PC-3 (cell line): Measurements from ENCODE around the gene TPT1. TPM values are rescaled to one million over a fixed set of nuclear protein-coding genes. Genes with fewer than 3 reads are reported as not detected.
"Not testable (repeated sequence)": the region's sequence is repeated elsewhere in the genome, so short reads cannot be mapped to it uniquely, and the experiment has no call there.

Experiments used
- ATAC-seq: fragments of 200-7000 bp; cut with Tn5 transposase; 2 replicates; pipeline ENCODE4 v1.9.1; 2020; ENCODE audit warnings: mild to moderate bottlenecking, moderate library complexity
- BruUV-seq: library from RNA; stranded (reverse); fragments of 400-500 nt; replicated peaks from 2 replicates; lab custom pipeline; 2021; lab: Mats Ljungman, UMichigan
- CTCF ChIA-PET: fragments of 300-600 bp; sonication (Branson Sonifier 250); formaldehyde crosslinking; loops from one replicate; lab custom pipeline; 2022; ENCODE audit warnings: antibody characterized with exemption; lab: Charles Lee
- POLR2A ChIA-PET: fragments of 300-600 bp; sonication (Branson Sonifier 250); formaldehyde crosslinking; loops from one replicate; lab custom pipeline; 2022; ENCODE audit warnings: antibody characterized with exemption; ENCODE audit not compliant: unreplicated experiment; lab: Charles Lee
- DNase-seq: peaks from one replicate; pipeline ENCODE4 v3.0.0-alpha.2; 2015
- H2AFZ ChIP-seq: fragments of 300-600 bp; sonication (generic); 2 replicates; pipeline ENCODE4 v1.6.0; 2016; ENCODE audit warnings: antibody characterized with exemption, low read length
- H3F3A ChIP-seq: fragments of 300-600 bp; sonication (generic); one replicate; pipeline ENCODE4 v1.6.0; 2017; ENCODE audit warnings: antibody characterized with exemption, low read length, control low read depth, mild to moderate bottlenecking; ENCODE audit not compliant: unreplicated experiment
- H3K27ac ChIP-seq: fragments of 300-600 bp; sonication (generic); 2 replicates; pipeline ENCODE4 v1.5.1; 2016; ENCODE audit warnings: mild to moderate bottlenecking, low read length
- H3K27me3 ChIP-seq: fragments of 300-600 bp; sonication (generic); 2 replicates; pipeline ENCODE4 v1.6.1; 2016; ENCODE audit warnings: low read length, mixed read lengths
- H3K36me3 ChIP-seq: fragments of 300-600 bp; sonication (generic); 2 replicates; pipeline ENCODE4 v1.6.1; 2016; ENCODE audit warnings: low read depth, mixed run types, low read length, mixed read lengths
- H3K4me1 ChIP-seq: fragments of 300-600 bp; sonication (generic); 2 replicates; pipeline ENCODE4 v1.5.1; 2016; ENCODE audit warnings: low read length; ENCODE audit not compliant: insufficient read depth
- H3K4me2 ChIP-seq: fragments of 300-600 bp; sonication (generic); 2 replicates; pipeline ENCODE4 v1.6.0; 2016; ENCODE audit warnings: low read length
- H3K4me3 ChIP-seq: fragments of 300-600 bp; sonication (generic); 2 replicates; pipeline ENCODE4 v1.5.1; 2016; ENCODE audit warnings: mild to moderate bottlenecking, low read length, mixed read lengths
- H3K79me2 ChIP-seq: fragments of 300-600 bp; sonication (generic); 2 replicates; pipeline ENCODE4 v1.6.1; 2017; ENCODE audit warnings: low read length, mixed read lengths
- H3K9ac ChIP-seq: fragments of 300-600 bp; sonication (generic); 2 replicates; pipeline ENCODE4 v1.6.0; 2016; ENCODE audit warnings: mild to moderate bottlenecking, low read length
- H3K9me2 ChIP-seq: fragments of 300-600 bp; sonication (generic); replicated peaks from 2 replicates; pipeline ENCODE4 v1.6.1; 2016; ENCODE audit warnings: mixed run types, low read length, mixed read lengths
- H3K9me3 ChIP-seq: fragments of 300-600 bp; sonication (generic); 2 replicates; pipeline ENCODE4 v1.6.1; 2016; ENCODE audit warnings: low read length, mixed read lengths
- H4K20me1 ChIP-seq: fragments of 300-600 bp; sonication (generic); 2 replicates; pipeline ENCODE4 v1.6.1; 2016; ENCODE audit warnings: low read length, mixed read lengths
- CTCF ChIP-seq: fragments of 300-600 bp; sonication (generic); conservative IDR thresholded peaks from 2 replicates; pipeline ENCODE4 v1.5.1; 2017; ENCODE audit warnings: antibody characterized with exemption, low read depth, mild to moderate bottlenecking, low read length
- EZH2 ChIP-seq: fragments of 300-600 bp; sonication (generic); IDR thresholded peaks from one replicate; pipeline ENCODE4 v1.6.1; 2017; ENCODE audit warnings: antibody characterized with exemption, mild to moderate bottlenecking, low read length; ENCODE audit not compliant: unreplicated experiment
- EZH2phosphoT487 ChIP-seq: fragments of 300-600 bp; sonication (generic); IDR thresholded peaks from 2 replicates; pipeline ENCODE4 v1.6.1; 2018; ENCODE audit warnings: mild to moderate bottlenecking, antibody characterized with exemption, low read length, borderline replicate concordance
- intact Hi-C: fragments of 100-400 bp; cut with micrococcal nuclease; formaldehyde crosslinking; loops from 2 replicates; pipeline ENCODE4 v1.9.0; 2023
- total RNA-seq: library from RNA; depleted of rRNA; stranded (reverse); fragments of >200 nt; gene quantifications from 2 replicates; pipeline ENCODE4 v1.2.3, GENCODE V29; 2014

TPT1 gene
- total RNA-seq, 1 experiment from 2014 or later = 982 TPM

DNA sequence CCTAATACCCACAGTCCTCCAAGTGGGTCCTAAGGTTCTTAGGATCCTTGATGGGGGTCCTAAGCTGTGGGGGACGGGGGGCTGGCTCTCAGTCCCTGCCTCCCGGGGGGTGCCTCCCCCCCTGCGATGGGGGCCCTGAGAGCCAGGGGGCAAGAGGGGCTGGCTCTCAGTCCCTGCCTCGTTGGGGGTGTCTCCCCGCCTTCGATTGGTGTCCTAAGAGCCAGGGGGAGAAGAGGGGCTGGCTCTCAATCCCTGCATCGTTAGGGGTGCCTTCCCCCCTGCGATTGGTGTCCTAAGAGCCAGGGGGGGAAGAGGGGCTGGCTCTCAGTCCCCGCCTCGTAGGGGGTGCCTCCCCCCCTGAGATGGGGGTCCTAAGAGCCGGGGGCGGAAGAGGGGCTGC, 40.2 kb upstream of the TPT1 start:
- Histone ChIP-seq H3K4me2 (no peak overlapping the region), H3K79me2 (no peaks in the 10 kb centered on the region), H3K27ac (no peak overlapping the region), H3K9ac (no peak overlapping the region), H4K20me1 (no peaks in the 10 kb centered on the region), H3K27me3 (no peaks in the 10 kb centered on the region), H3K9me2 (no peaks in the 10 kb centered on the region), H3K36me3 (no peaks in the 10 kb centered on the region), H3K4me3 (no peak overlapping the region), H3K9me3 (no peaks in the 10 kb centered on the region), H2AFZ (no peak overlapping the region), H3K4me1 (no peaks in the 10 kb centered on the region), H3F3A (no peaks in the 10 kb centered on the region)
- TF ChIP-seq EZH2 (no peak), EZH2phosphoT487 (no peak), CTCF (no peak)
- DNase-seq (no peak), ATAC-seq (no peak)
- ChIA-PET POLR2A (no interaction called here), CTCF (no interaction called here)
- intact Hi-C loops = no loop called here
- BruUV-seq = no TSS peak

- H3K4me3 ChIP-seq, H4K20me1 ChIP-seq, POLR2A ChIA-PET, ATAC-seq, H3K36me3 ChIP-seq, H3K9me2 ChIP-seq, DNase-seq, H3K9ac ChIP-seq, H3K27me3 ChIP-seq, H3K79me2 ChIP-seq, H3F3A ChIP-seq, H3K4me2 ChIP-seq, BruUV-seq, H3K4me1 ChIP-seq, H3K9me3 ChIP-seq, H3K27ac ChIP-seq, intact Hi-C loops, CTCF ChIA-PET, H2AFZ ChIP-seq: not testable (repeated sequence)
These were observed 39.7 kb upstream of the TPT1 start for GRCh38 chr13:45380708-45381107.

DNA sequence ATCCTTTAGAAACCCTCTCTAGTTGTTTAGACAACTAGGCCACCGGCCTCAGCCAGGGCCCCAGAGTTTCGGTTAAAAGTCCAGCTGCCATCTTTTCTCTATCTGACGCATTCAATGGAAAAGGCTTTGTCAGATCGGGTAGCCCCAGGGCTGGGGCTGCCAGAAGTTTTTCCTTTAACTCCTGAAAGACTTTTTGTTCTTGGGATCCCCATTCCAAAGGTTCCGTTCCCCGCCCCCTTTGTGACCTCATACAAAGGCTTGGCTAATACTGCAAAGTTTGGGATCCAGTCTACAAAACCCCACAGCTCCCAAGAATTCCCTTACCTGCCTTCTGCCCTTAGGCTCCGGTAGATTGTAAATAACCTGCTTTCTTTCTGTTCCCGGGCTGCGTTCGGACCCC, 38.5 kb upstream of the TPT1 start:
- H3K27ac ChIP-seq, H3K27me3 ChIP-seq, CTCF ChIA-PET, H3F3A ChIP-seq, intact Hi-C loops, POLR2A ChIA-PET, H2AFZ ChIP-seq, H3K9me2 ChIP-seq, H3K9ac ChIP-seq, H3K36me3 ChIP-seq, H3K9me3 ChIP-seq, H3K4me2 ChIP-seq, H3K79me2 ChIP-seq, ATAC-seq, BruUV-seq, DNase-seq, H4K20me1 ChIP-seq, H3K4me1 ChIP-seq, H3K4me3 ChIP-seq: not testable (repeated sequence)

DNA sequence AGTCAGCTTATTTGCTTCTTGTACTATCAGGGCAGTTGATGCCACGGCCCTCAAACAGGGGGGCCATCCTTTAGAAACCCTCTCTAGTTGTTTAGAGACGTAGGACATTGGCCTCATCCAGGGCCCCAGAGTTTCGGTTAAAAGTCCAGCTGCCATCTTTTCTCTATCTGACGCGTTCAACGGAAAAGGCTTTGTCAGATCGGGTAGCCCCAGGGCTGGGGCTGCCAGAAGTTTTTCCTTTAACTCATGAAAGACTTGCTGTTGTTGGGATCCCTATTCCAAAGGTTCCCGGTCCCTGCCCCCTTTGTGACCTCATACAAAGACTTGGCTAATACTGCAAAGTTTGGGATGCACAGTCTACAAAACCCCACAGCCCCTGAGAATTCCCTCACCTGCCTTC, 37.8 kb upstream of the TPT1 start:
- H3K9ac ChIP-seq, H2AFZ ChIP-seq, H3F3A ChIP-seq, H3K9me2 ChIP-seq, H3K27me3 ChIP-seq, H4K20me1 ChIP-seq, H3K4me3 ChIP-seq, H3K9me3 ChIP-seq, H3K4me2 ChIP-seq, H3K4me1 ChIP-seq, H3K36me3 ChIP-seq, CTCF ChIA-PET, POLR2A ChIA-PET, H3K79me2 ChIP-seq, ATAC-seq, intact Hi-C loops, BruUV-seq, DNase-seq, H3K27ac ChIP-seq: not testable (repeated sequence)

DNA sequence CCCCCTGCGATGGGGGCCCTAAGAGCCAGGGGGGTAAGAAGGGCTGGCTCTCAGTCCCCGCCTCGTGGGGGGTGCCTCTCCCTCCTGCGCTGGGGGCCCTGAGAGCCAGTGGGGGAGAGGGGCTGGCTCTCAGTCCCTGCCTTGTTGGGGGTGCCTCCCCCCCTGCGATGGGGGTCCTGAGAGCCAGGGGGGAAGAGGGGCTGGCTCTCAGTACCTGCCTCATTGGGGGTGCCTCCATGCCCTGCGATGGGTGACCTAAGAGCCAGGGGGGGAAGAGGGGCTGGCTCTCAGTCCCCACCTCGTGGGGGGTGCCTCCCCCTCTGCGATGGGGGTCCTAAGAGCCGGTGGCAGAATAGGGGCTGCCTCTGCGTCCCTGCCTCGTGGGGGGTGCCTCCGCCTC, 36.3 kb upstream of the TPT1 start:
- H3K27ac ChIP-seq, H4K20me1 ChIP-seq, H3K9me3 ChIP-seq, intact Hi-C loops, H3K4me1 ChIP-seq, H3K79me2 ChIP-seq, H3F3A ChIP-seq, DNase-seq, H3K4me3 ChIP-seq, CTCF ChIA-PET, H3K4me2 ChIP-seq, H3K9me2 ChIP-seq, H3K9ac ChIP-seq, H2AFZ ChIP-seq, H3K27me3 ChIP-seq, POLR2A ChIA-PET, H3K36me3 ChIP-seq, BruUV-seq, ATAC-seq: not testable (repeated sequence)

DNA sequence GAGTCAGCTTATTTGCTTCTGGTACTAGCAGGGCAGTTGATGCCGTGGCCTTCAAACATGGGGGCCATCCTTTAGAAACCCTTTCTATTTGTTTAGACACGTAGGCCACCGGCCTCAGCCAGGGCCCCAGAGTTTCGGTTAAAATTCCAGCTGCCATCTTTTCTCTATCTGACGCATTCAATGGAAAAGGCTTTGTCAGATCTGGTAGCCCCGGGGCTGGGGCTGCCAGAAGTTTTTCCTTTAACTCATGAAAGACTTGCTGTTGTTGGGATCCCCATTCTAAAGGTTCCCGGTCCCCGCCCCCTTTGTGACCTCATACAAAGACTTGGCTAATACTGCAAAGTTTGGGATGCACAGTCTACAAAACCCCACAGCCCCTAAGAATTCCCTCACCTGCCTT, 35.7 kb upstream of the TPT1 start:
- H3K27me3 ChIP-seq, H3F3A ChIP-seq, H3K36me3 ChIP-seq, CTCF ChIA-PET, DNase-seq, H3K9me3 ChIP-seq, H3K9me2 ChIP-seq, ATAC-seq, BruUV-seq, H3K79me2 ChIP-seq, H3K4me1 ChIP-seq, intact Hi-C loops, POLR2A ChIA-PET, H4K20me1 ChIP-seq, H3K9ac ChIP-seq, H2AFZ ChIP-seq, H3K4me3 ChIP-seq, H3K4me2 ChIP-seq, H3K27ac ChIP-seq: not testable (repeated sequence)
